ENCODE data around the gene POU4F1.
A peak's percentile ranks its signal among the peaks of the same experiment; 100 is the strongest.

The POU4F1 gene

GRCh38 chr13:78594456-78594975 is 8.8 kb downstream of the POU4F1 start:
- TF ChIP-seq JUND (IDR thresholded peaks at IDR 0.05; ENCODE audit: low read depth) = no peak
- in situ Hi-C loops (cut with HindIII; ENCODE audit: low pct_unique_long_range_greater_than_20kb, low sequenced_read_pairs) = no loop called here
- no peak for DNase-seq (ENCODE audit: low read depth in 1 of 2, low spot score in 1 of 2)

- TF ChIP-seq JUND (IDR thresholded peaks at IDR 0.05; ENCODE audit: low read depth) = no peak
- no peak for DNase-seq (ENCODE audit: low read depth in 1 of 2, low spot score in 1 of 2)
- in situ Hi-C loops (cut with HindIII; ENCODE audit: low pct_unique_long_range_greater_than_20kb, low sequenced_read_pairs) = no loop called here
Observed at GRCh38 chr13:78593652-78594455, 9.5 kb downstream of the POU4F1 start.

GRCh38 chr13:78593129-78593528 is 10.2 kb downstream of the POU4F1 start:
- DNase-seq (ENCODE audit: low read depth in 1 of 2, low spot score in 1 of 2) = no peak
- no peak for TF ChIP-seq JUND (IDR thresholded peaks at IDR 0.05; ENCODE audit: low read depth)
- in situ Hi-C loops (cut with HindIII; ENCODE audit: low pct_unique_long_range_greater_than_20kb, low sequenced_read_pairs) = no loop called here

GRCh38 chr13:78592584-78592983 is 10.8 kb downstream of the POU4F1 start:
- in situ Hi-C loops (cut with HindIII; ENCODE audit: low pct_unique_long_range_greater_than_20kb, low sequenced_read_pairs) = no loop called here

GRCh38 chr13:78589206-78589605 is 14.1 kb downstream of the POU4F1 start:
- in situ Hi-C loops (cut with HindIII; ENCODE audit: low pct_unique_long_range_greater_than_20kb, low sequenced_read_pairs) = no loop called here
- DNase-seq (ENCODE audit: low read depth in 1 of 2, low spot score in 1 of 2) = peak in 1 of 2 experiments; percentile 77
- no peak for TF ChIP-seq JUND (IDR thresholded peaks at IDR 0.05; ENCODE audit: low read depth)

More at GRCh38 chr13:78592584-78592983, 10.8 kb downstream of the POU4F1 start:
- TF ChIP-seq JUND (IDR thresholded peaks at IDR 0.05; ENCODE audit: low read depth) = no peak
- DNase-seq (ENCODE audit: low read depth in 1 of 2, low spot score in 1 of 2) = no peak

- in situ Hi-C loops (cut with HindIII; ENCODE audit: low pct_unique_long_range_greater_than_20kb, low sequenced_read_pairs) = no loop called here
- no peak for DNase-seq (ENCODE audit: low read depth in 1 of 2, low spot score in 1 of 2)
- TF ChIP-seq JUND (IDR thresholded peaks at IDR 0.05; ENCODE audit: low read depth) = no peak
Observed at GRCh38 chr13:78587395-78587794, 16.0 kb downstream of the POU4F1 start.

- in situ Hi-C loops (cut with HindIII; ENCODE audit: low pct_unique_long_range_greater_than_20kb, low sequenced_read_pairs) = no loop called here
- no peak for TF ChIP-seq JUND (IDR thresholded peaks at IDR 0.05; ENCODE audit: low read depth)
Observed at GRCh38 chr13:78586706-78587105, 16.6 kb downstream of the POU4F1 start.

GRCh38 chr13:78576261-78576660 is 27.1 kb downstream of the POU4F1 start:
- no peak for TF ChIP-seq JUND (IDR thresholded peaks at IDR 0.05; ENCODE audit: low read depth)
- no peak for DNase-seq (ENCODE audit: low read depth in 1 of 2, low spot score in 1 of 2)
- in situ Hi-C loops (cut with HindIII; ENCODE audit: low pct_unique_long_range_greater_than_20kb, low sequenced_read_pairs) = no loop called here

More at GRCh38 chr13:78586706-78587105, 16.6 kb downstream of the POU4F1 start:
- peak in 1 of 2 experiments; percentile 8 for DNase-seq (ENCODE audit: low read depth in 1 of 2, low spot score in 1 of 2)

GRCh38 chr13:78572459-78572858 is 30.9 kb downstream of the POU4F1 start:
- in situ Hi-C loops (cut with HindIII; ENCODE audit: low pct_unique_long_range_greater_than_20kb, low sequenced_read_pairs) = no loop called here
- DNase-seq (ENCODE audit: low read depth in 1 of 2, low spot score in 1 of 2) = no peak
- TF ChIP-seq JUND (IDR thresholded peaks at IDR 0.05; ENCODE audit: low read depth) = no peak

- in situ Hi-C loops (cut with HindIII; ENCODE audit: low pct_unique_long_range_greater_than_20kb, low sequenced_read_pairs) = no loop called here
- no peak for DNase-seq (ENCODE audit: low read depth in 1 of 2, low spot score in 1 of 2)
- TF ChIP-seq JUND (IDR thresholded peaks at IDR 0.05; ENCODE audit: low read depth) = no peak
Observed at GRCh38 chr13:78569029-78569428, 34.3 kb downstream of the POU4F1 start.

GRCh38 chr13:78566631-78567030 is 36.7 kb downstream of the POU4F1 start:
- in situ Hi-C loops (cut with HindIII; ENCODE audit: low pct_unique_long_range_greater_than_20kb, low sequenced_read_pairs) = no loop called here
- no peak for TF ChIP-seq JUND (IDR thresholded peaks at IDR 0.05; ENCODE audit: low read depth)
- DNase-seq (ENCODE audit: low read depth in 1 of 2, low spot score in 1 of 2) = no peak

GRCh38 chr13:78562237-78562889 is 41.0 kb downstream of the POU4F1 start:
- no peak for DNase-seq (ENCODE audit: low read depth in 1 of 2, low spot score in 1 of 2)

More at GRCh38 chr13:78562237-78562889, 41.0 kb downstream of the POU4F1 start:
- no peak for TF ChIP-seq JUND (IDR thresholded peaks at IDR 0.05; ENCODE audit: low read depth)
- in situ Hi-C loops (cut with HindIII; ENCODE audit: low pct_unique_long_range_greater_than_20kb, low sequenced_read_pairs) = no loop called here

All from T47D (cell line).